GM12878 (cell line): Measurements from ENCODE around the gene SLC22A4. TPM values are rescaled to one million over a fixed set of nuclear protein-coding genes. Genes with fewer than 3 reads are reported as not detected.

Experiments
- ATAC-seq: fragments of 200-7000 bp; cut with Tn5 transposase; 3 replicates; pipeline ENCODE4 v1.9.1; 2020; ENCODE audit warnings: mild to moderate bottlenecking, moderate library complexity
- BruUV-seq: library from RNA; stranded (reverse); fragments of 400-500 nt; replicated peaks from 2 replicates; lab custom pipeline; 2021; lab: Mats Ljungman, UMichigan
- CTCF ChIA-PET: fragments of 300-600 bp; sonication (Branson Sonifier 250); formaldehyde crosslinking; extraction: SDS; loops from one replicate; lab custom pipeline; 2021; ENCODE audit warnings: inconsistent platforms; lab: Yijun Ruan, JAX
- POLR2A ChIA-PET: fragments of 350-600 bp; formaldehyde crosslinking; extraction: SDS; loops from one replicate; lab custom pipeline; 2021; ENCODE audit warnings: inconsistent platforms; lab: Charles Lee
- RAD21 ChIA-PET: fragments of 300-600 bp; sonication (Branson Sonifier 250); formaldehyde crosslinking; loops from one replicate; lab custom pipeline; 2023; ENCODE audit warnings: antibody characterized with exemption; ENCODE audit not compliant: unreplicated experiment; lab: Charles Lee
- SMC1A ChIA-PET: fragments of 300-600 bp; sonication (Branson Sonifier 250); formaldehyde crosslinking; loops from one replicate; lab custom pipeline; 2023; ENCODE audit not compliant: unreplicated experiment, uncharacterized antibody; lab: Charles Lee
- DNase-seq: peaks from one replicate; pipeline ENCODE4 v3.0.0-alpha.2; 2011; ENCODE audit warnings: low read depth, low spot score
- FAIRE-seq: peaks from 3 replicates; lab custom pipeline; 2011; peaks lifted over from hg19 to GRCh38; lab: Jason Lieb, UNC
- H2AFZ ChIP-seq: 2 replicates; pipeline ENCODE4 v1.6.0; 2011; ENCODE audit warnings: low read depth, low read length, control low read depth; ENCODE audit not compliant: control insufficient read depth
- H3K27ac ChIP-seq: 2 replicates; pipeline ENCODE4 v1.5.1; 2011; ENCODE audit warnings: control low read depth; ENCODE audit not compliant: control insufficient read depth, insufficient read depth
- H3K27me3 ChIP-seq, 2 experiments: replicated peaks in 1 of 2; 2 replicates each; pipeline versions ENCODE4 v1.6.0 to v1.6.1; 2011; ENCODE audit warnings: low read length in 1 of 2; ENCODE audit not compliant: control insufficient read depth in 2 of 2, insufficient read depth in 2 of 2
- H3K36me3 ChIP-seq, 2 experiments: 2 replicates each; pipeline ENCODE4 v1.5.1; 2011; ENCODE audit warnings: low read length in 1 of 2; ENCODE audit not compliant: control insufficient read depth in 2 of 2, insufficient read depth in 2 of 2
- H3K4me1 ChIP-seq: 2 replicates; pipeline ENCODE4 v1.6.1; 2011; ENCODE audit warnings: mild to moderate bottlenecking, low read length, moderate library complexity, mixed read lengths; ENCODE audit not compliant: control insufficient read depth, insufficient read depth
- H3K4me2 ChIP-seq: 2 replicates; pipeline ENCODE4 v1.6.0; 2011; ENCODE audit warnings: control low read depth; ENCODE audit not compliant: control insufficient read depth, insufficient read depth
- H3K4me3 ChIP-seq: fragments of 200-600 bp; sonication (generic); 2 replicates; pipeline ENCODE4 v1.5.1; 2016
- H3K79me2 ChIP-seq: 2 replicates; pipeline ENCODE4 v1.6.0; 2011; ENCODE audit warnings: low read length; ENCODE audit not compliant: control insufficient read depth, insufficient read depth
- H3K9ac ChIP-seq: 2 replicates; pipeline ENCODE4 v1.8.0; 2011; ENCODE audit warnings: low read length, control low read depth, mixed read lengths; ENCODE audit not compliant: control insufficient read depth, insufficient read depth
- H3K9me3 ChIP-seq: replicated peaks from 3 replicates; pipeline ENCODE4 v1.5.1; 2011; ENCODE audit warnings: mild to moderate bottlenecking, low read length; ENCODE audit not compliant: control insufficient read depth, insufficient read depth
- H4K20me1 ChIP-seq: 2 replicates; pipeline ENCODE4 v1.6.0; 2011; ENCODE audit not compliant: control insufficient read depth, insufficient read depth
- CBX5 ChIP-seq: sonication (generic); IDR thresholded peaks from 2 replicates; pipeline ENCODE4 v1.6.1; 2016; ENCODE audit warnings: low read depth, moderate library complexity, mild to moderate bottlenecking, inconsistent platforms
- EED ChIP-seq: sonication (generic); IDR thresholded peaks from 2 replicates; pipeline ENCODE4 v1.6.1; 2016; ENCODE audit warnings: antibody characterized with exemption, low read depth
- EGR1 ChIP-seq, 2 experiments: IDR thresholded peaks; 1 replicate in 1 of 2; 2 replicates in 1 of 2; pipeline ENCODE4 v1.6.1; 2011 to 2012; ENCODE audit warnings: low read depth in 2 of 2, low read length in 2 of 2, borderline replicate concordance in 1 of 2, mild to moderate bottlenecking in 1 of 2, moderate library complexity in 1 of 2
- NFYA ChIP-seq: IDR thresholded peaks from 2 replicates; pipeline ENCODE4 v1.6.1; 2011; ENCODE audit warnings: low read depth, mild to moderate bottlenecking, low read length, improper control_type of control experiment, borderline replicate concordance
- WGBS: methylation state at CpG from one replicate; pipeline ENCODE4 v1.1.6; 2016; ENCODE audit warnings: low lambda C conversion rate; ENCODE audit not compliant: insufficient replicate concordance, insufficient coverage; ENCODE audit errors: missing lambda C conversion rate; 5-methylcytosine and 5-hydroxymethylcytosine counted together
- in situ Hi-C: fragments of 300-500 bp; cut with MboI; formaldehyde crosslinking; loops from 9 replicates; pipeline ENCODE4 v1.14.3; 2018; ENCODE audit warnings: mixed read lengths
- intact Hi-C: fragments of 100-400 bp; cut with micrococcal nuclease; formaldehyde crosslinking; loops from one replicate; pipeline ENCODE4 v1.14.2; 2022; ENCODE audit not compliant: unreplicated experiment
- polyA plus RNA-seq, 11 experiments: library from polyadenylated mRNA; depleted of rRNA in 4 of 11; unstranded in 6 of 11; stranded (reverse) in 5 of 11; fragments of >200 nt; fragmentation: Nextera tagmentation in 4 of 11; fragmentation: Illumina TruSeq in 1 of 11; extraction: Ambion mirVana in 4 of 11; extraction: Trizol in 1 of 11; gene quantifications; 1 replicate in 1 of 11; 2 replicates in 10 of 11; pipeline versions ENCODE4 v1.2.1 to v1.2.3, GENCODE V29; 2011 to 2016; ENCODE audit warnings: inconsistent platforms in 2 of 11, missing spikeins in 2 of 11, low read depth in 1 of 11
- total RNA-seq, 4 experiments: library from RNA; depleted of rRNA in 3 of 4; stranded (reverse); fragments of >200 nt in 3 of 4; fragmentation: Illumina TruSeq in 1 of 4; extraction: Trizol in 1 of 4; gene quantifications; 2 replicates each; pipeline versions ENCODE4 v1.2.1 to v1.2.3, GENCODE V29; 2013 to 2021

Gene SLC22A4
- total and polyA plus RNA-seq, 10 of the 15 experiments (the other 5 are each of a cell fraction or from before 2014, with no cell fraction given) = 0.04 to 0.61 (median 0.10) TPM; not detected in 2

GRCh38 chr5:132264546-132265335 lies 29.5 kb upstream of the SLC22A4 start:
- no peaks in the 10 kb centered on the region for H4K20me1 ChIP-seq
- H3K36me3 ChIP-seq = no peaks in the 10 kb centered on the region
- no peak overlapping the region for H3K4me2 ChIP-seq
- ChIA-PET RAD21 (interaction anchor here (1.0 to 3.0 kb wide), 5 partner anchors 11 to 104 kb away, joined by 3 to 9 read pairs (median 5); partner anchors contain the start of gene SLC22A4), CTCF (interaction anchor here (0.9 to 11.6 kb wide), 4 partner anchors 8 to 199 kb away, joined by 3 to 117 read pairs (median 10); no protein-coding TSS in a partner anchor), POLR2A (interaction anchor here (0.6 kb wide), 1 partner anchor 154 kb away, joined by 4 read pairs; no protein-coding TSS in a partner anchor), SMC1A (interaction anchor here (0.6 to 1.2 kb wide), 5 partner anchors 11 to 114 kb away, joined by 3 to 4 read pairs (median 3); no protein-coding TSS in a partner anchor)
- no TSS peak for BruUV-seq
- WGBS = 29% methylated on average over 4 of the region's 4 CpGs
- intact Hi-C loops = no loop called here
- H3K79me2 ChIP-seq = no peaks in the 10 kb centered on the region
- H3K27ac ChIP-seq = no peak overlapping the region
- ATAC-seq = no peak
- FAIRE-seq = no peak
- no peak overlapping the region for H3K4me3 ChIP-seq
- H3K27me3 ChIP-seq = no peaks in the 10 kb centered on the region
- no peak for DNase-seq
- in situ Hi-C loops = no loop called here
- no peak overlapping the region for H2AFZ ChIP-seq
- no peak overlapping the region for H3K9ac ChIP-seq
- TF ChIP-seq NFYA = no peak
- no peak for TF ChIP-seq EED
- TF ChIP-seq CBX5 = no peak
- peak in 1 of 2 experiments; percentile 33; a peak in 1 of 3 replicates for TF ChIP-seq EGR1 (IDR thresholded peaks at IDR 0.05; ENCODE audit: borderline replicate concordance in 1 of 2, low read depth in 2 of 2, low read length in 2 of 2)
- no peaks in the 10 kb centered on the region for H3K9me3 ChIP-seq
- peaks cover 32% of the 10 kb centered on the region for H3K4me1 ChIP-seq
